CD4-positive, alpha-beta T cell (primary cell): ENCODE results near the gene RIPOR2. TPM values are rescaled to one million over a fixed set of nuclear protein-coding genes. Genes with fewer than 3 reads are reported as not detected.
A peak's percentile ranks its signal among the peaks of the same experiment; 100 is the strongest.

Experiments
- ATAC-seq: fragments of 200-7000 bp; cut with Tn5 transposase; one replicate; pipeline ENCODE4 v1.10.0; 2022; ENCODE audit warnings: mild to moderate bottlenecking; ENCODE audit not compliant: poor library complexity
- CTCF ChIA-PET: fragments of 350-600 bp; sonication (Branson Sonifier 250); formaldehyde crosslinking; loops from one replicate; lab custom pipeline; 2021; ENCODE audit warnings: antibody characterized with exemption, inconsistent platforms; lab: Charles Lee
- POLR2A ChIA-PET: fragments of 350-600 bp; sonication (Branson Sonifier 250); formaldehyde crosslinking; loops from one replicate; lab custom pipeline; 2021; ENCODE audit warnings: antibody characterized with exemption, inconsistent platforms; lab: Charles Lee
- DNase-seq, 14 experiments: peaks; one replicate each; pipeline ENCODE4 v3.0.0-alpha.2; 2013 to 2020; ENCODE audit warnings: mixed read lengths in 2 of 14
- H3K27ac ChIP-seq, 2 donors: one replicate each; pipeline versions ENCODE4 v1.5.1 to v1.7.0; 2013; ENCODE audit warnings: low read length in 2 of 2, low read depth in 1 of 2, mild to moderate bottlenecking in 1 of 2
- H3K27me3 ChIP-seq, 2 experiments: 1 replicate in 1 of 2; 2 replicates in 1 of 2; pipeline versions ENCODE4 v1.6.1 to v1.7.0; 2013; ENCODE audit warnings: low read length in 2 of 2, control low read depth in 1 of 2, mild to moderate bottlenecking in 1 of 2, moderate library complexity in 1 of 2; ENCODE audit not compliant: insufficient read depth in 2 of 2, control insufficient read depth in 1 of 2
- H3K36me3 ChIP-seq: one replicate; pipeline ENCODE4 v1.6.1; 2013; ENCODE audit warnings: low read length, control low read depth; ENCODE audit not compliant: insufficient read depth
- H3K4me1 ChIP-seq: one replicate; pipeline ENCODE4 v1.6.1; 2013; ENCODE audit warnings: low read length, control low read depth; ENCODE audit not compliant: insufficient read depth
- H3K4me3 ChIP-seq: one replicate; pipeline ENCODE4 v1.5.1; 2013; ENCODE audit warnings: mild to moderate bottlenecking, low read length, moderate library complexity
- H3K9me3 ChIP-seq, 2 experiments: 1 replicate in 1 of 2; 2 replicates in 1 of 2; pipeline versions ENCODE4 v1.6.1 to v1.7.0; 2013; ENCODE audit warnings: low read length in 2 of 2, mild to moderate bottlenecking in 2 of 2, control low read depth in 1 of 2, moderate library complexity in 1 of 2; ENCODE audit not compliant: control insufficient read depth in 1 of 2, insufficient read depth in 1 of 2
- H3K27ac Mint-ChIP-seq: one replicate; pipeline ENCODE4 v1.8.0; 2020; ENCODE audit warnings: mixed read lengths
- H3K27me3 Mint-ChIP-seq: one replicate; pipeline ENCODE4 v1.8.0; 2021; ENCODE audit warnings: mixed read lengths
- H3K36me3 Mint-ChIP-seq: one replicate; pipeline ENCODE4 v1.8.0; 2021; ENCODE audit warnings: low read depth, mixed read lengths
- H3K4me1 Mint-ChIP-seq: one replicate; pipeline ENCODE4 v1.8.0; 2021; ENCODE audit warnings: low read depth, mixed read lengths
- H3K4me3 Mint-ChIP-seq: one replicate; pipeline ENCODE4 v1.8.0; 2020; ENCODE audit warnings: mild to moderate bottlenecking, mixed read lengths
- H3K9me3 Mint-ChIP-seq: one replicate; pipeline ENCODE4 v1.8.0; 2020; ENCODE audit warnings: mixed read lengths
- CTCF ChIP-seq: fragments of 200-600 bp; IDR thresholded peaks from one replicate; pipeline ENCODE4 v1.8.0; 2022; ENCODE audit warnings: antibody characterized with exemption, mild to moderate bottlenecking
- intact Hi-C, 2 experiments: fragments of 100-400 bp; cut with DNase I in 1 of 2; cut with micrococcal nuclease in 1 of 2; formaldehyde crosslinking; loops; one replicate each; pipeline versions ENCODE4 v1.15.1 to v1.9.0; 2023 to 2025; cut with DNase I, micrococcal nuclease
- total RNA-seq, 174 experiments: library from RNA in 2 of 174; stranded (reverse) in 2 of 174; gene quantifications; one replicate each; pipeline ENCODE4 v1.2.3 and lab custom pipeline; 2021 to 2026

RIPOR2 gene
- total RNA-seq, 2 experiments from 2014 or later = 123 to 129 TPM

- DNase-seq = no peak
- Mint-ChIP-seq H3K4me3 (peak overlapping the region; percentile 97), H3K27me3 (no peaks in the 10 kb centered on the region), H3K36me3 (peaks cover 86% of the 10 kb centered on the region), H3K27ac (peak overlapping the region; percentile 97), H3K9me3 (no peaks in the 10 kb centered on the region), H3K4me1 (peaks cover 59% of the 10 kb centered on the region)
- intact Hi-C loops = loop anchor here in 1 of 2 experiments (2.0 to 5.0 kb wide), 3 partner anchors 14 to 139 kb away; no protein-coding TSS in a partner anchor
- ChIA-PET POLR2A (interaction anchor here (0.8 to 19.0 kb wide), 26 partner anchors 8 to 1223 kb away, joined by 3 to 1043 read pairs (median 6); a partner anchor contains a TSS), CTCF (interaction anchor here (0.9 to 8.0 kb wide), 26 partner anchors 11 to 106 kb away, joined by 3 to 180 read pairs (median 6); no protein-coding TSS in a partner anchor)
- Histone ChIP-seq H3K27ac (peak overlapping the region; percentile 21 to 89), H3K4me3 (peak overlapping the region; percentile 89), H3K27me3 (no peaks in the 10 kb centered on the region), H3K9me3 (no peaks in the 10 kb centered on the region), H3K36me3 (peaks cover 50% of the 10 kb centered on the region), H3K4me1 (peaks cover 35% of the 10 kb centered on the region)
- TF ChIP-seq CTCF = no peak
- no peak for ATAC-seq
These were observed 2.5 kb downstream of the RIPOR2 start for GRCh38 chr6:24933266-24933665.

- Mint-ChIP-seq H3K36me3 (peaks cover 90% of the 10 kb centered on the region), H3K4me3 (peak overlapping the region; percentile 97), H3K4me1 (peaks cover 59% of the 10 kb centered on the region), H3K27ac (peak overlapping the region; percentile 97), H3K27me3 (no peaks in the 10 kb centered on the region), H3K9me3 (no peaks in the 10 kb centered on the region)
- H3K4me1 ChIP-seq = peaks cover 31% of the 10 kb centered on the region
- no peaks in the 10 kb centered on the region for H3K9me3 ChIP-seq
- CTCF ChIA-PET = interaction anchor here (0.9 to 8.0 kb wide), 19 partner anchors 12 to 94 kb away, joined by 3 to 180 read pairs (median 10); no protein-coding TSS in a partner anchor
- peak overlapping the region; percentile 89 for H3K4me3 ChIP-seq
- H3K27me3 ChIP-seq = no peaks in the 10 kb centered on the region
- POLR2A ChIA-PET = interaction anchor here (0.8 to 19.0 kb wide), 18 partner anchors 8 to 1223 kb away, joined by 3 to 1043 read pairs (median 18); a partner anchor contains a TSS
- intact Hi-C loops = loop anchor here in 1 of 2 experiments (2.0 to 5.0 kb wide), 3 partner anchors 14 to 139 kb away; no protein-coding TSS in a partner anchor
- TF ChIP-seq CTCF = no peak
- ATAC-seq (no peak), DNase-seq (no peak)
- H3K27ac ChIP-seq = peak overlapping the region; percentile 21 to 89
- H3K36me3 ChIP-seq = peaks cover 55% of the 10 kb centered on the region
These were observed 2.9 kb downstream of the RIPOR2 start for GRCh38 chr6:24932832-24933231.

- H3K4me1 ChIP-seq = peaks cover 26% of the 10 kb centered on the region
- peak overlapping the region; percentile 89 for H3K4me3 ChIP-seq
- peaks cover 62% of the 10 kb centered on the region for H3K36me3 ChIP-seq
- H3K27ac Mint-ChIP-seq = peak overlapping the region; percentile 97
- POLR2A ChIA-PET = interaction anchor here (0.8 to 19.0 kb wide), 16 partner anchors 12 to 1224 kb away, joined by 3 to 1043 read pairs (median 12); a partner anchor contains a TSS
- no peaks in the 10 kb centered on the region for H3K27me3 Mint-ChIP-seq
- DNase-seq (peak in 4 of 14 experiments; percentile 49 to 74 (median 64)), ATAC-seq (peak; percentile 22)
- no peak for TF ChIP-seq CTCF
- H3K4me3 Mint-ChIP-seq = peak overlapping the region; percentile 97
- peaks cover 4% of the 10 kb centered on the region for H3K9me3 Mint-ChIP-seq
- no peaks in the 10 kb centered on the region for H3K27me3 ChIP-seq
- H3K9me3 ChIP-seq = no peaks in the 10 kb centered on the region
- H3K4me1 Mint-ChIP-seq = peaks cover 59% of the 10 kb centered on the region
- intact Hi-C loops = loop anchor here in 1 of 2 experiments (2.0 to 5.0 kb wide), 3 partner anchors 13 to 140 kb away; no protein-coding TSS in a partner anchor
- CTCF ChIA-PET = interaction anchor here (0.5 to 8.0 kb wide), 15 partner anchors 12 to 95 kb away, joined by 3 to 180 read pairs (median 19); no protein-coding TSS in a partner anchor
- peaks cover 98% of the 10 kb centered on the region for H3K36me3 Mint-ChIP-seq
- H3K27ac ChIP-seq = peak overlapping the region; percentile 21 to 89
These were observed 3.8 kb downstream of the RIPOR2 start for GRCh38 chr6:24931718-24932691.
